GM21367 (cell line): ENCODE results near the gene GTPBP4.

ENCODE experiments used
- ATAC-seq: cut with Tn5 transposase; IDR thresholded peaks from one replicate; pipeline ENCODE4 v1.9.1; 2021; ENCODE audit not compliant: unreplicated experiment

GTPBP4 gene

GRCh38 chr10:966466-967235 is 21.6 kb upstream of the GTPBP4 start:
- no peak for ATAC-seq

GRCh38 chr10:968546-969199 is 19.6 kb upstream of the GTPBP4 start:
- ATAC-seq, result no peak

GRCh38 chr10:969473-970150 is 18.6 kb upstream of the GTPBP4 start:
- ATAC-seq, result no peak

- no peak for ATAC-seq
These were observed 17.7 kb upstream of the GTPBP4 start for GRCh38 chr10:970311-971149.

- ATAC-seq, result no peak
These were observed 17.1 kb upstream of the GTPBP4 start for GRCh38 chr10:971150-971542.

- ATAC-seq, result no peak
These were observed 16.6 kb upstream of the GTPBP4 start for GRCh38 chr10:971613-972012.

GRCh38 chr10:972763-973162 is 15.5 kb upstream of the GTPBP4 start:
- ATAC-seq, result no peak

GRCh38 chr10:974038-974784 is 14.0 kb upstream of the GTPBP4 start:
- no peak for ATAC-seq

- ATAC-seq, result no peak
These were observed 13.5 kb upstream of the GTPBP4 start for GRCh38 chr10:974785-975074.

- ATAC-seq, result no peak
These were observed 11.9 kb upstream of the GTPBP4 start for GRCh38 chr10:976316-976715.

- no peak for ATAC-seq
These were observed 9.3 kb upstream of the GTPBP4 start for GRCh38 chr10:978826-979421.

GRCh38 chr10:980468-981093 is 7.7 kb upstream of the GTPBP4 start:
- no peak for ATAC-seq

- ATAC-seq, result no peak
These were observed 4.8 kb upstream of the GTPBP4 start for GRCh38 chr10:983401-983800.

GRCh38 chr10:983971-984655 is 4.1 kb upstream of the GTPBP4 start:
- ATAC-seq, result no peak

GRCh38 chr10:985361-985760 is 2.9 kb upstream of the GTPBP4 start:
- ATAC-seq, result no peak

GRCh38 chr10:986137-986825 is 2.0 kb upstream of the GTPBP4 start:
- ATAC-seq, result no peak

GRCh38 chr10:986881-987619 is 1.2 kb upstream of the GTPBP4 start:
- ATAC-seq, result no peak

GRCh38 chr10:987620-987869 is 689 bp upstream of the GTPBP4 start:
- no peak for ATAC-seq
